ENCODE measurements around the gene CGREF1.
"Not testable (repeated sequence)": the region's sequence is repeated elsewhere in the genome, so short reads cannot be mapped to it uniquely, and the experiment has no call there.

The CGREF1 gene

DNA sequence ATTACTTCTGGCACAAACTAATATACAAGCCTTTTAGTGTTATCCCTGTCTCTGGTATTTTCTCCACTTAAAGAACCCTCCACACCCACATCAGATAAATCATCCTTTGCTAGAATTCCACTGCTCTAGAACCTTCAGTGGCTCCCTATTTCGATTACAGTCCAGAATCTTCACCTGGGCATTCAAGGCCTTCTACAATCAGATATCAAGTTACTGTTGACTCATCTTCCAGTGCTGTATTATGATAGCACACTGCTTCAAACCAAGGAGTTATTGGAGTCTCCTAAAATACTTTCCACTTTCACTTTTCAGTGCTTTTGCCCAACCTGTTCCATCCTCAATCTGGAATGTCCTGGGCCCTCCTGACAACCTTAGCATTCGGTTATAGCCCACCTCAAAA is 3.4 kb downstream of the CGREF1 start:
- Histone ChIP-seq H3K36me3 (ENCODE audit: insufficient read depth, low read length) (no peaks in the 10 kb centered on the region), H3K4me3 (ENCODE audit: low read length) (no peak overlapping the region), H3K27me3 (ENCODE audit: insufficient read depth, low read length) (peaks cover 44% of the 10 kb centered on the region)

GRCh38 chr2:27111392-27112078 is 7.4 kb downstream of the CGREF1 start:
- H3K27me3 ChIP-seq (ENCODE audit: insufficient read depth, low read length): peaks cover 19% of the 10 kb centered on the region
- H3K4me1 ChIP-seq (ENCODE audit: insufficient read depth, low read length); H3K36me3 ChIP-seq (ENCODE audit: insufficient read depth, low read length): not testable (repeated sequence)

More for the DNA sequence above, 3.4 kb downstream of the CGREF1 start:
- peaks cover 6% of the 10 kb centered on the region for H3K4me1 ChIP-seq (ENCODE audit: insufficient read depth, low read length)
- no peaks in the 10 kb centered on the region for H3K9me3 ChIP-seq (ENCODE audit: low read length)
- no peak overlapping the region for H2AFZ ChIP-seq (ENCODE audit: low read depth, low read length)

GRCh38 chr2:27110603-27111352 is 8.2 kb downstream of the CGREF1 start:
- not testable (repeated sequence) for H3K4me3 ChIP-seq (ENCODE audit: low read length); H3K4me1 ChIP-seq (ENCODE audit: insufficient read depth, low read length); H3K36me3 ChIP-seq (ENCODE audit: insufficient read depth, low read length); H2AFZ ChIP-seq (ENCODE audit: low read depth, low read length); H3K9me3 ChIP-seq (ENCODE audit: low read length)
- H3K27me3 ChIP-seq (ENCODE audit: insufficient read depth, low read length): peaks cover 19% of the 10 kb centered on the region

More at GRCh38 chr2:27111392-27112078, 7.4 kb downstream of the CGREF1 start:
- H3K9me3 ChIP-seq (ENCODE audit: low read length); H3K4me3 ChIP-seq (ENCODE audit: low read length); H2AFZ ChIP-seq (ENCODE audit: low read depth, low read length): not testable (repeated sequence)

GRCh38 chr2:27109083-27109482 is 9.8 kb downstream of the CGREF1 start:
- no peaks in the 10 kb centered on the region for H3K9me3 ChIP-seq (ENCODE audit: low read length)
- peaks cover 15% of the 10 kb centered on the region for H3K27me3 ChIP-seq (ENCODE audit: insufficient read depth, low read length)
- H3K4me3 ChIP-seq (ENCODE audit: low read length): no peak overlapping the region
- no peak overlapping the region for H2AFZ ChIP-seq (ENCODE audit: low read depth, low read length)
- no peaks in the 10 kb centered on the region for H3K36me3 ChIP-seq (ENCODE audit: insufficient read depth, low read length)
- H3K4me1 ChIP-seq (ENCODE audit: insufficient read depth, low read length): no peaks in the 10 kb centered on the region

DNA sequence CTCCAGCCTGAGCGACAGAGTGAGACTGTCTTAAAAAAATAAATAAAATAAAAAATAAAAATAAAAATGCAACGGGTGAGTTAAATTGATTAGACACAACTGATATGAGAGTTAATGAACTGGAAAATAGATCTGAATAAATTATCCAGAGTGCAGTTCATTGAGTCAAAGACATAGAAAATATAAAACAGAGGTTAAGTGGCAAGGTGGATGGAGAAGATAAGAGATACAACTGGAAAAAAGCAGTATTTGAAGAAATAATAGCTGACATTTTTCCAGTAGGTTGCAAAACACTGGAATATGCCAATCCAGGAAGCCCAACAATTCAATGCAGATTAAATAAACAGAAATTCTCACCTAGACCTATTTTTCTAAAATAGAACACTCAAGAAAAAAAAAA is 10.7 kb downstream of the CGREF1 start:
- no peak overlapping the region for H3K4me3 ChIP-seq (ENCODE audit: low read length)
- H3K4me1 ChIP-seq (ENCODE audit: insufficient read depth, low read length): no peaks in the 10 kb centered on the region
- H3K36me3 ChIP-seq (ENCODE audit: insufficient read depth, low read length): no peaks in the 10 kb centered on the region
- H3K27me3 ChIP-seq (ENCODE audit: insufficient read depth, low read length): peaks cover 14% of the 10 kb centered on the region
- no peak overlapping the region for H2AFZ ChIP-seq (ENCODE audit: low read depth, low read length)
- H3K9me3 ChIP-seq (ENCODE audit: low read length): no peaks in the 10 kb centered on the region

DNA sequence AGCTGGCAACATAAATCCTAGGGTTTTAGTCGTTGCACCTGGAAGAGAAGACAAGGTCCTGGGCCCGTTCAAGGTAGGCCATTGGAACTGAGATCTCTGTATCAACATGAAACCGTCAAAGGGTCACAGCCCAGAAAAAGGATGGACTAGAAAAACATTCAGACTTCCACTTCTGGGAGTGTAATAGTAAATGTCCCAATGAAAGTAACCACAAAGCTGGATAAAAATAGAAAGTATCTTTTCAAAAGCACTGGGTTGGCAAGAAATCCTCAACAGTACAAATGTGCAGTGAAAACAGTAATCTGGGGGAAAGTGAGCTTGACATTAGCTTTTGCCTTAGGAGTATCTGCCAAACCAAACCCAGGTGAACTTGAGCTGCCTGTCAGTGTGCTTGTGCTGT is 12.9 kb downstream of the CGREF1 start:
- Histone ChIP-seq H3K36me3 (ENCODE audit: insufficient read depth, low read length) (no peaks in the 10 kb centered on the region), H3K4me3 (ENCODE audit: low read length) (no peak overlapping the region)

GRCh38 chr2:27102329-27102728 is 16.6 kb downstream of the CGREF1 start:
- H2AFZ ChIP-seq (ENCODE audit: low read depth, low read length): no peak overlapping the region
- no peaks in the 10 kb centered on the region for H3K9me3 ChIP-seq (ENCODE audit: low read length)
- H3K36me3 ChIP-seq (ENCODE audit: insufficient read depth, low read length): no peaks in the 10 kb centered on the region

More for the DNA sequence above, 12.9 kb downstream of the CGREF1 start:
- H3K9me3 ChIP-seq (ENCODE audit: low read length): no peaks in the 10 kb centered on the region
- H3K4me1 ChIP-seq (ENCODE audit: insufficient read depth, low read length): no peaks in the 10 kb centered on the region
- H2AFZ ChIP-seq (ENCODE audit: low read depth, low read length): no peak overlapping the region
- peaks cover 10% of the 10 kb centered on the region for H3K27me3 ChIP-seq (ENCODE audit: insufficient read depth, low read length)

GRCh38 chr2:27100036-27100435 is 18.9 kb downstream of the CGREF1 start:
- H3K4me1 ChIP-seq (ENCODE audit: insufficient read depth, low read length): no peaks in the 10 kb centered on the region
- no peaks in the 10 kb centered on the region for H3K9me3 ChIP-seq (ENCODE audit: low read length)
- no peak overlapping the region for H2AFZ ChIP-seq (ENCODE audit: low read depth, low read length)
- H3K27me3 ChIP-seq (ENCODE audit: insufficient read depth, low read length): peaks cover 8% of the 10 kb centered on the region
- no peak overlapping the region for H3K4me3 ChIP-seq (ENCODE audit: low read length)
- no peaks in the 10 kb centered on the region for H3K36me3 ChIP-seq (ENCODE audit: insufficient read depth, low read length)

More at GRCh38 chr2:27102329-27102728, 16.6 kb downstream of the CGREF1 start:
- no peak overlapping the region for H3K4me3 ChIP-seq (ENCODE audit: low read length)
- H3K4me1 ChIP-seq (ENCODE audit: insufficient read depth, low read length): no peaks in the 10 kb centered on the region
- H3K27me3 ChIP-seq (ENCODE audit: insufficient read depth, low read length): peaks cover 10% of the 10 kb centered on the region

- no peaks in the 10 kb centered on the region for H3K4me1 ChIP-seq (ENCODE audit: insufficient read depth, low read length)
- H3K36me3 ChIP-seq (ENCODE audit: insufficient read depth, low read length): no peaks in the 10 kb centered on the region
- H3K27me3 ChIP-seq (ENCODE audit: insufficient read depth, low read length): peaks cover 4% of the 10 kb centered on the region
- H2AFZ ChIP-seq (ENCODE audit: low read depth, low read length): no peak overlapping the region
- no peak overlapping the region for H3K4me3 ChIP-seq (ENCODE audit: low read length)
- no peaks in the 10 kb centered on the region for H3K9me3 ChIP-seq (ENCODE audit: low read length)
These were observed 19.5 kb downstream of the CGREF1 start for GRCh38 chr2:27099334-27099955.

GRCh38 chr2:27097341-27097740 is 21.6 kb downstream of the CGREF1 start:
- Histone ChIP-seq H3K27me3 (ENCODE audit: insufficient read depth, low read length) (no peaks in the 10 kb centered on the region), H3K4me1 (ENCODE audit: insufficient read depth, low read length) (no peaks in the 10 kb centered on the region), H3K36me3 (ENCODE audit: insufficient read depth, low read length) (no peaks in the 10 kb centered on the region), H3K9me3 (ENCODE audit: low read length) (no peaks in the 10 kb centered on the region), H3K4me3 (ENCODE audit: low read length) (no peak overlapping the region), H2AFZ (ENCODE audit: low read depth, low read length) (no peak overlapping the region)

DNA sequence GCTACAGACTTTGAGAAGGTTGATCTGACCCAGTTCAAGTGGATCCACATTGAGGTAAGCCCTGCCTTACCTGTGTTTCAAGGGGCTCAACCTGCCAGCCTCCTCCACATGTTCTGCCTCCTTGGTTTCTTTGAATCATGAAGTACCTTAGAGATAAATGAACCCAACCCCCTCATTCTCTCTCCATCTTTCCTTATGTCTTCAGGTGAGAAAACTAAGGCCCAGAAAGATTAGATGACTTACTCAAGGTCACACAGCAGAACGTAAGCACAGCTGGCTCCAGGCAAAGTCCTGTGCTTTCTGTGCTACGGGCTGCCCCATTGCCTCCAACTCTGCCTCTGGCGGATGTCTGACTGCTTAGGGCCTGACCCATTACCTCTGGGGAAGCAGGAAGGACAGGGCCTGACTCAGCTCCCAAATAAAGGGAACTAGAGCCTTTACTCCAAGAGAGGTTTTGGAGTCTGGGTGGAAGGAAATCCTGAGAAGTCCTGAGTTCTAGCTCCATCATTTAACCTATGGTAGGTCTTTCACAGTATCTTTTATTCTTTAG is 22.1 kb downstream of the CGREF1 start:
- Histone ChIP-seq H3K4me3 (ENCODE audit: low read length) (no peak overlapping the region), H3K27me3 (ENCODE audit: insufficient read depth, low read length) (no peaks in the 10 kb centered on the region), H2AFZ (ENCODE audit: low read depth, low read length) (no peak overlapping the region), H3K36me3 (ENCODE audit: insufficient read depth, low read length) (no peaks in the 10 kb centered on the region), H3K9me3 (ENCODE audit: low read length) (no peaks in the 10 kb centered on the region), H3K4me1 (ENCODE audit: insufficient read depth, low read length) (no peaks in the 10 kb centered on the region)

DNA sequence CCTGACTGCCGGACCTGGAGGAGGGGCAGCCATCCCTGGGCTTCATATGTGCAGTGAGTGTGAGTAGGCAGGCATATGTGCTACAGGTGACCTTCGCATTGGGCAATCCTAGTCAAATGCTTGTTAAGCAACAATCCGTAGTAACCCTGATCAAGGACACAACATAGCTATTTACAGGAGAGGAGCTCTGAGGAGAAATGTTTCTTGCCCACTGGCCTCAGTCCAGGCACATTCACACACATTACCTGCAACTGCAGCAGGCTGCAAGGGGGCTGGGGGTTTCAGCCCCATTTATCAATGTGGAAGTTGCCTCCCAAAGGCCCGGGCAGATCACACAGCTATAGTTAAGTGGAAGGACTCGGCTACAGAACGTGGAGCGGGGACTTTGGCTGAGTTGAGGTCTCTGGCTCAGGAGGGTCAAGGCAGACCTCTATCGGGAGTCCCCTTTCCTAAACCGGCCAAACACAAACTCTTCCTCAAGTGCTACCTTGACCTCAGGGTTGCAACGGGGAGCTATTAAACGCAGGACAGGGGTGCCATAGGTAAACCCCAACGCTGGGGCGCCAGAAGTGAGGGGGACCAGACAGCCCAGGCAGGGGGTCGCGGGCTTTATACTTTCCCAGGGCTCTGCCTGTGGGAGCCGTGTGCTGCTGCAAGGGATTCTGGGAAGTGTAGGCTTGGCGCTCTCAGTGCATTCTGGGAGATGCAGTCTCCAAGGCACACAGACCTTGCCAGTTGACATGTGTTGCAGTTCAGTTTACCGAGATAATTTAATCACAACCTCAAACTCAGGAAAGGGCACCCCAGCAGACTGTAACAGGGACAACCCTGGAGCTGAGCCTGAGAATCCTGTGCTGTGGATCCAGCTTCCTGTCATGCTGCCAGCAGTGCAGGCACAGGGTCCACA is 22.9 kb downstream of the CGREF1 start:
- Histone ChIP-seq H3K9me3 (ENCODE audit: low read length) (no peaks in the 10 kb centered on the region), H2AFZ (ENCODE audit: low read depth, low read length) (peak overlapping the region; percentile 52), H3K4me1 (ENCODE audit: insufficient read depth, low read length) (no peaks in the 10 kb centered on the region), H3K27me3 (ENCODE audit: insufficient read depth, low read length) (no peaks in the 10 kb centered on the region), H3K36me3 (ENCODE audit: insufficient read depth, low read length) (no peaks in the 10 kb centered on the region), H3K4me3 (ENCODE audit: low read length) (no peak overlapping the region)
